Pancreas (tissue), 10 donors: ENCODE results near the gene CDH2. TPM values are rescaled to one million over a fixed set of nuclear protein-coding genes. Genes with fewer than 3 reads are reported as not detected.
A peak's percentile ranks its signal among the peaks of the same experiment; 100 is the strongest.

Experiments used
- ATAC-seq, 4 donors: fragments of 200-7000 bp; cut with Tn5 transposase; one replicate each; pipeline versions ENCODE4 v1.8.0 to v1.9.1; 2020; ENCODE audit warnings: mild to moderate bottlenecking in 4 of 4, moderate library complexity in 4 of 4
- DNase-seq, 6 donors: peaks; one replicate each; pipeline ENCODE4 v3.0.0-alpha.2; 2020
- FAIRE-seq: peaks from 2 replicates; lab custom pipeline; 2012; peaks lifted over from hg19 to GRCh38; lab: Jason Lieb, UNC
- H3K27ac ChIP-seq, 4 donors: fragments of 200-600 bp; sonication (generic); 1 replicate in 3 of 4; 2 replicates in 1 of 4; pipeline versions ENCODE4 v1.5.0 to v1.8.0; 2020
- H3K27me3 ChIP-seq, 4 donors: fragments of 200-600 bp; one replicate each; pipeline ENCODE4 v1.8.0; 2021
- H3K36me3 ChIP-seq, 3 donors: fragments of 200-600 bp; sonication (generic) in 1 of 3; one replicate each; pipeline versions ENCODE4 v1.5.0 to v1.8.0; 2020 to 2021
- H3K4me1 ChIP-seq, 3 donors: fragments of 200-600 bp; one replicate each; pipeline ENCODE4 v1.8.0; 2021
- H3K4me3 ChIP-seq, 4 donors: fragments of 200-600 bp; sonication (generic) in 2 of 4; one replicate each; pipeline versions ENCODE4 v1.5.0 to v1.8.0; 2020 to 2021
- H3K9me3 ChIP-seq, 4 donors: fragments of 200-600 bp; one replicate each; pipeline ENCODE4 v1.8.0; 2021
- CTCF ChIP-seq, 4 donors: fragments of 200-600 bp; sonication (generic) in 3 of 4; IDR thresholded peaks; one replicate each; pipeline versions ENCODE4 v1.5.0 to v1.8.0; 2021; ENCODE audit warnings: antibody characterized with exemption in 4 of 4
- WGBS, 2 donors: extraction: QIAGEN DNeasy Blood & Tissue Kit; methylation state at CpG; one replicate each; pipeline ENCODE4 v1.1.7; 2013; 5-methylcytosine and 5-hydroxymethylcytosine counted together
- intact Hi-C, 3 donors: fragments of 100-400 bp; cut with DNase I; formaldehyde crosslinking; loops; one replicate each; pipeline versions ENCODE4 v1.11.1 to v1.14.2; 2022
- polyA plus RNA-seq, 2 donors: library from polyadenylated mRNA; stranded (reverse); fragments of 200-250 nt; gene quantifications; one replicate each; pipeline ENCODE4 v1.2.3, GENCODE V29; 2013
- total RNA-seq, 6 donors: library from RNA; stranded (reverse); fragmentation: NEBNext Ultra II Directional in 4 of 6; extraction: Animal tissue kit (Norgen Biotek cat#: 25700) in 4 of 6; gene quantifications; one replicate each; pipeline versions ENCODE4 v1.2.1 to v1.2.4, GENCODE V29; 2021 to 2023
- donor health status: healthy with polysubstance abuse.
- donor health status: DM: no; HTN: no; CAD: no; lungs with moderate emphysema.
- donor health status: DM: no; HTN: no; CAD: no.
- donor health status: control.
- donor health status: control.
- donor health status: Bipolar disorder and iron deficiency.
- donor health status: DM: yes; HTN: yes; CAD: no.
- donor health status: DM: no; HTN: no; CAD: no.
- donor health status: DM: no; HTN: no; CAD: no.
- donor health status: DM: yes; HTN: yes; CAD: no.

The CDH2 gene
- total and polyA plus RNA-seq, 8 donors = 0.15 to 2.9 (median 0.93) TPM

DNA sequence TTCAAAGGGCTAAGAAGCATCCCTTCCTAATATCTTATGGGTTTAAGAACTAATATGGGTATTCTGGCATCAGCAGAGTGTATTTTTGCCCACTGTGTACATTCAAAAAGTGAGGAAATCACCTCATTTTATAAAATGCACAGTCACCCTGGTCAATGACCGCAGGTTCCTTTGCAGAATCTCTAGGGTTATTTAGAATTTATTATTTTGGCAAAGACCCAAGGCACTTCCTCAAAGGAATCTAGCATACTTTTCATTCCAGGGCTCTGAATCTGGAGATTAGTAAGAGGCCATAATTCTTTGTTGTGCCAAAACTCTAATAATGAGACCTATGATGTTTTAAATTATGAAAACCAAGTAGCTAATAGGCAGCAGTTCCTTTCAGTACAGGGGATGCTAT is 27.2 kb upstream of the CDH2 start:
- 49 to 59% methylated on average over 1 of the region's 1 CpG for WGBS, 2 donors
- Histone ChIP-seq H3K4me3 (no peak overlapping the region), H3K4me1 (no peaks in the 10 kb centered on the region), H3K36me3 (no peaks in the 10 kb centered on the region), H3K27ac (no peak overlapping the region), H3K9me3 (no peaks in the 10 kb centered on the region), H3K27me3 (no peaks in the 10 kb centered on the region)
- no peak for TF ChIP-seq CTCF (IDR thresholded peaks at IDR 0.05)
- DNase-seq = no peak
- FAIRE-seq = no peak
- intact Hi-C loops = no loop called here
- ATAC-seq = no peak

DNA sequence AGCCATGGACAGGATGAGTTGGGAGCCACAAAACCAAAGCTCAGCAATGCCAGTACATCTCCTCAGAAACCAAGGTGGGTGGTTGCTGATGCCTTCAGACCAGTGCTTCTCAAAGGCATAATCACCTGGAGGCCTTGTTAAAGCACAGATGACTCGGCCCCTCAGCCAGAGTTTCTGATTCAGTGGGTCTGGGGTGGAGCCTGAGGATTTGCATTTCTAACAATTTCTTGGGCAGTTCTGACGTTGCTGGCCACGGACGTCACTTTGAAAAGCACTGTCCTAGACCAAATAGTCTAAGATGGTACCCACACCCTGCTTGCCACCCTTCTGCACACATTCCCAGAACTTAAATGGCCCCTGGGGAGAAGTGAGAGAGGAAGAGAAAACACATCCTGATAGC is 24.1 kb upstream of the CDH2 start:
- H3K9me3 ChIP-seq = no peaks in the 10 kb centered on the region
- no peaks in the 10 kb centered on the region for H3K27me3 ChIP-seq
- no peaks in the 10 kb centered on the region for H3K4me1 ChIP-seq
- H3K4me3 ChIP-seq = no peak overlapping the region
- TF ChIP-seq CTCF (IDR thresholded peaks at IDR 0.05) = no peak
- WGBS, 2 donors = 55 to 68% methylated on average over 4 of the region's 4 CpGs
- FAIRE-seq (no peak), ATAC-seq (no peak), DNase-seq (no peak)
- no peaks in the 10 kb centered on the region for H3K36me3 ChIP-seq
- intact Hi-C loops = no loop called here
- no peak overlapping the region for H3K27ac ChIP-seq

GRCh38 chr18:28198620-28199019 is 21.7 kb upstream of the CDH2 start:
- Histone ChIP-seq H3K36me3 (no peaks in the 10 kb centered on the region), H3K4me3 (no peak overlapping the region), H3K27ac (no peak overlapping the region), H3K27me3 (no peaks in the 10 kb centered on the region), H3K4me1 (no peaks in the 10 kb centered on the region), H3K9me3 (no peaks in the 10 kb centered on the region)
- intact Hi-C loops = no loop called here
- DNase-seq (no peak), FAIRE-seq (no peak), ATAC-seq (no peak)
- no peak for TF ChIP-seq CTCF (IDR thresholded peaks at IDR 0.05)
- WGBS, 2 donors = 71 to 76% methylated on average over 5 of the region's 5 CpGs

GRCh38 chr18:28193177-28193778 is 16.3 kb upstream of the CDH2 start:
- no peak for FAIRE-seq
- TF ChIP-seq CTCF (IDR thresholded peaks at IDR 0.05) = no peak
- 53 to 63% methylated on average over 6 of the region's 6 CpGs for WGBS, 2 donors
- Histone ChIP-seq H3K9me3 (no peaks in the 10 kb centered on the region), H3K27me3 (no peaks in the 10 kb centered on the region), H3K4me3 (no peak overlapping the region), H3K27ac (no peak overlapping the region), H3K4me1 (no peaks in the 10 kb centered on the region), H3K36me3 (no peaks in the 10 kb centered on the region)
- DNase-seq = no peak
- ATAC-seq = no peak
- intact Hi-C loops = no loop called here

GRCh38 chr18:28189400-28190239 is 12.7 kb upstream of the CDH2 start:
- H3K4me3 ChIP-seq = no peak overlapping the region
- DNase-seq (no peak), ATAC-seq (peak in 3 of 4 donors; percentile 46 to 78 (median 69)), FAIRE-seq (peak; percentile 5)
- no peak overlapping the region for H3K27ac ChIP-seq
- no peaks in the 10 kb centered on the region for H3K9me3 ChIP-seq
- 49 to 50% methylated on average over 5 of the region's 5 CpGs for WGBS, 2 donors
- no peaks in the 10 kb centered on the region for H3K4me1 ChIP-seq
- intact Hi-C loops = no loop called here
- no peaks in the 10 kb centered on the region for H3K36me3 ChIP-seq
- peak in 3 of 4 donors; percentile 33 to 38 (median 36) for TF ChIP-seq CTCF (IDR thresholded peaks at IDR 0.05)
- no peaks in the 10 kb centered on the region for H3K27me3 ChIP-seq
